ENCODE measurements around the gene LSS.

DNA sequence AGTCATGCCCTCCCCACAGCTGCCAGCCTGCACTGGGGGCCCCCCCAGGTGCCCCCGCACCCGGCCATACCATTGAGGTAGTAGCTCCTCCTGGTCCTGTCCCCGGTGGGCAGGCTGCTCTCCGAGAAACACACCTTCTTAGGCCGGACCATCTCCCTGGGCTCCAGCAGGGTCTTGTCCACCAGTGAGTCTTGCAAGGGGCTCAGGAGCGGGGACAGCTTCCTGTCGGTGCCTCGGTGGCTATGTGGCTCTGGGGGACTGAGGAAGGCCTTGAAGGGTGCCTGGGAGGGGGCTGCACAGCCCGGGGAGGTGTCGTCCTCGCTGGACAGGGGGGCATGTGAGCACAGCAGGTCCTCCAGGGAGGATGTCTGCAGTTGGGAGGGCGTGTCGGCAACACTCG is 60.3 kb downstream of the LSS start:
- TF ChIP-seq EZH2 (IDR thresholded peaks at IDR 0.05; ENCODE audit: low read depth, low read length, severe bottlenecking), result no peak
- TF ChIP-seq HDAC6 (IDR thresholded peaks at IDR 0.05; ENCODE audit: low read depth, low read length), result no peak
- TF ChIP-seq, protein P1, sequence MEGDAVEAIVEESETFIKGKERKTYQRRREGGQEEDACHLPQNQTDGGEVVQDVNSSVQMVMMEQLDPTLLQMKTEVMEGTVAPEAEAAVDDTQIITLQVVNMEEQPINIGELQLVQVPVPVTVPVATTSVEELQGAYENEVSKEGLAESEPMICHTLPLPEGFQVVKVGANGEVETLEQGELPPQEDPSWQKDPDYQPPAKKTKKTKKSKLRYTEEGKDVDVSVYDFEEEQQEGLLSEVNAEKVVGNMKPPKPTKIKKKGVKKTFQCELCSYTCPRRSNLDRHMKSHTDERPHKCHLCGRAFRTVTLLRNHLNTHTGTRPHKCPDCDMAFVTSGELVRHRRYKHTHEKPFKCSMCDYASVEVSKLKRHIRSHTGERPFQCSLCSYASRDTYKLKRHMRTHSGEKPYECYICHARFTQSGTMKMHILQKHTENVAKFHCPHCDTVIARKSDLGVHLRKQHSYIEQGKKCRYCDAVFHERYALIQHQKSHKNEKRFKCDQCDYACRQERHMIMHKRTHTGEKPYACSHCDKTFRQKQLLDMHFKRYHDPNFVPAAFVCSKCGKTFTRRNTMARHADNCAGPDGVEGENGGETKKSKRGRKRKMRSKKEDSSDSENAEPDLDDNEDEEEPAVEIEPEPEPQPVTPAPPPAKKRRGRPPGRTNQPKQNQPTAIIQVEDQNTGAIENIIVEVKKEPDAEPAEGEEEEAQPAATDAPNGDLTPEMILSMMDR (IDR thresholded peaks at IDR 0.05; ENCODE audit: control extremely low read depth in 1 of 3, insufficient read depth in 1 of 3, low read depth in 1 of 3, low read length in 3 of 3), result no peak
- TF ChIP-seq JUN (IDR thresholded peaks at IDR 0.05; ENCODE audit: low read depth, low read length), result no peak

Measured in H1 (cell line).